Mammary microvascular endothelial cell (primary cell): ENCODE data around the gene ZNF606. TPM values are rescaled to one million over a fixed set of nuclear protein-coding genes. Genes with fewer than 3 reads are reported as not detected.

Experiments
- total RNA-seq: library from RNA; depleted of rRNA; stranded (reverse); fragments of >200 nt; gene quantifications from 2 replicates; pipeline ENCODE4 v1.2.3, GENCODE V29; 2015

Gene ZNF606
- total RNA-seq: 5.5 and 11.5 TPM in 2 replicates

GRCh38 chr19:58002384-58003173, at the start of gene ZNF606:
ZNF606 (minus strand) TSS chr19:58002820; CDS start chr19:58001319, 1,501 bp downstream.

GRCh38 chr19:58033741-58034476, 31.3 kb upstream of the ZNF606 start, which contains the start of gene ZSCAN1:
ZSCAN1 (plus strand) TSS chr19:58034025; CDS start chr19:58037837, 3,812 bp downstream.

DNA sequence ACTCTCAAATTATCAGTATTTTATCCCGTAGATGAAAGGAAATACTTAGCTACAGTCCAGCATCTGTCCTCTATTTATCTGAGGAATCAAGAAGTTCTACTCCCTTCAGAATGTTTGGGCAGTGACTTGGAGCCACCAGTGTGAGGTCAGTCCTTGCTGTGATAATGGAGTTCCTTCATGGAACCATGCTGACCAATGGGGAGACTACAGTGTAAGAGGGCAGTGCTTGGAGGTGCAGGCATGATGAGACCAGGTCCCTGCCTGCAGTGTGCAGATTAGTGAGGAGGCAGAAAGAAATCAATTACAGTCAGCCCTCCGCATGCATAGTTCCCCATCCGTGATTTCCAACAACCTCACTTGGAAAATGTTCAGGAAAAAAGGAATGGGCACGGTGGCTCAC, 28.2 kb downstream of the ZNF606 start, which contains the start of gene C19orf18:
TSS of gene C19orf18 (minus strand) at position 101 of the 400 bp plus-strand sequence. CDS start 102 bp downstream, outside the sequence.

DNA sequence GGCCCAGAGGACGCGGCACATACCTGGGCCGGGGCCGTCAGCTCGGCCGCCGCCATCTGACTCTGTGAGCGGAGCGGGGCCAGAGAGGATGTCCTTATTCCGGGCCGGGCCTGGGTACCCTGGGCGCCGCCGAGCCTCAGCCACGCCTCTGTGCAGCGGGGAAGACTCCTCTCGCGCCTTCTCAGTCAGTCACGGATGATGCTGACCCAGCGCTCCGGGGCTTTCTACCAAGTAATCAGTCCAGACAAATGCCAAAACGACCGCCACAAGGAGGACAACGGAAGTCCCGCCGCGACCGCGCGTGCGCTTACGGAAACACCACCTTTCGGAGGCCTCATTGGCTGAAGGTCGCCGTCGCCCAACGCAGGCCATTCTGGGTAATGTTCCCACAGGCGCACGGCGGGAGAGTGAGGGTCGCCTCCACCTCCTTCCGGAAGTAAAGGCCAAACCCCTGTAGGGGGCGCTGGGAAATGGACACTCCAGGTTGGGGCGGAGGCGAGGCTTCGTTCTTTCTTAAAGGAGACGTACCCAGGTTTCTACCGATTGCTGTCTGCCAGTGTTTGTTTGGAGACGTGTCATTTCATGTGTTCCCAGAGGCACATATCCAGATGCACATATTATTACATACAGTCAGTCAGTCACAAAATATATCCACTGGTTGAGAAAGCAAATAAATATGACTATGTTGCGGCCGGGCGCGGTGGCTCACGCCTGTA, 55.0 kb downstream of the ZNF606 start, which contains the start of gene ZNF256:
TSS of gene ZNF256 (minus strand) at position 288 of the 716 bp plus-strand sequence. CDS start at position 56, 232 bp downstream.

DNA sequence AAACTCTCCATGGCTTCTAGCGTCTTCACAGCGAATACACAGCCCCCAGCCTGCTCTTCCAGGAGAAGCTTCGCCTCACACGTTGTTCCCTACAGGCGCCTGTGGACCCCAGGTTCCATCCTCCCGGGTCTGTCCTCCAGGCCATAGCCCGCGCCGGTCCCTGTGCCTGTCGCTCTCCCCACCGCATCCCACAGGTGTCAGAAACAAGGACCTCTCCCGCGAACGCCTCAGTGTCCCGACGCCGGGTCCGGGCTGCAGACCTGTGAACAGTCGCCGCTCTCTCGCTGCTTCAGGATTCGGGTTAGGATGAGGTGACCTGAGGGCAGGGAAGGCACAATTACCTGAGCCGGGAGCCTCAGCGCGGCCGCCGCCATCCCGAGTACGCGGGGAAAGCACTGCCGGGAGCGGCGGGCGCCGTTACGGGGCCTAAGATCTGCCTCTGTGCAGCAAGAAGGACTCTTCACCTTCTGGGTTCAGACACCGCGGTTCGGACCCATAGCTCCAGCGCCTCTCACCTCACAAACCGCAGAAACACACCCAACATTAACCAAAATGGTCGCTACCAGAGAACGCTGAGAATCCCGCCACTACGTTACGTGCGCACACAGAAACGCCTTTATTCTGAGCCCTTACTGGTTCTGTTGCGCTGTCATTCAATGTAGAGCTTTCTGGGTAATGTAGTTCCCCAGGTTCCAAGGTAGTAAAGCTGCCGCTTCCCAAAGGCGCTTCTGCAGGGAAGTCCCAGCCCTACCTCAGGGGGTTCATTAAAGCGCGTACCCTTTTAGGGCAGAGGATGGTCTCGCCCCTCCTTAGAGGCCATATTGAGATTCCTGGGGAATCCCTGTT, 67.6 kb downstream of the ZNF606 start, which contains the start of gene ZNF418:
TSS of gene ZNF418 (minus strand) at position 583 of the 846 bp plus-strand sequence. CDS start 1,580 bp downstream, outside the sequence.

Other genes with a start within 250 kb of the ZNF606 start
- 4.8 and 5.1 TPM in 2 replicates for gene ZNF586, start 233.1 kb downstream of the ZNF606 start, total RNA-seq
- 4.7 and 7.6 TPM in 2 replicates for gene ZNF552, start 187.9 kb downstream of the ZNF606 start, total RNA-seq
- 10.1 TPM in 2 replicates for gene ZNF587B, start 172.5 kb downstream of the ZNF606 start, total RNA-seq
- 10.1 and 13.0 TPM in 2 replicates for gene ZNF587, start 153.0 kb downstream of the ZNF606 start, total RNA-seq
- gene ZNF814, start 113.8 kb downstream of the ZNF606 start, total RNA-seq: 4.9 and 6.5 TPM in 2 replicates
- 3.1 and 5.5 TPM in 2 replicates for gene ZNF417, start 86.2 kb downstream of the ZNF606 start, total RNA-seq
- gene ZNF418, start 67.4 kb downstream of the ZNF606 start, total RNA-seq: 0.40 and 2.2 TPM in 2 replicates
- 1.7 and 3.0 TPM in 2 replicates for gene ZNF256, start 55.1 kb downstream of the ZNF606 start, total RNA-seq
- gene C19orf18, start 28.3 kb downstream of the ZNF606 start, total RNA-seq: 0.13 TPM in 1 of 2 replicates, not detected in the other
- gene ZSCAN1, start 31.2 kb upstream of the ZNF606 start, total RNA-seq: not detected in 2 replicates
- gene ZNF135, start 56.5 kb upstream of the ZNF606 start, total RNA-seq: 0.93 and 0.94 TPM in 2 replicates
- 19.2 and 20.1 TPM in 2 replicates for gene ZSCAN18, start 95.4 kb upstream of the ZNF606 start, total RNA-seq
- 5.6 and 5.7 TPM in 2 replicates for gene ZNF329, start 148.0 kb upstream of the ZNF606 start, total RNA-seq
- gene ZNF274, start 180.2 kb upstream of the ZNF606 start, total RNA-seq: 16.3 and 16.8 TPM in 2 replicates
- 36.4 and 53.5 TPM in 2 replicates for gene ZNF544, start 226.1 kb upstream of the ZNF606 start, total RNA-seq